ENCODE measurements around the gene FAM228B. TPM values are rescaled to one million over a fixed set of nuclear protein-coding genes. Genes with fewer than 3 reads are reported as not detected.

FAM228B gene
- total and polyA plus RNA-seq, 7 donors = 1.4 to 44.1 (median 24.7) TPM

- intact Hi-C loops (cut with DNase I) = no loop called here
- 97 to 98% methylated on average over 3 of the region's 3 CpGs for WGBS, 2 donors
- Histone ChIP-seq H3K27me3 (no peaks in the 10 kb centered on the region), H3K27ac (no peak overlapping the region), H3K9me3 (no peaks in the 10 kb centered on the region), H3K4me1 (no peaks in the 10 kb centered on the region), H3K36me3 (peaks cover 9 to 45% (median 15%) of the 10 kb centered on the region in 4 donors), H3K4me3 (no peak overlapping the region)
- TF ChIP-seq POLR2A (IDR thresholded peaks at IDR 0.05) (no peak), POLR2AphosphoS5 (IDR thresholded peaks at IDR 0.05) (no peak), CTCF (IDR thresholded peaks at IDR 0.05) (no peak), EP300 (IDR thresholded peaks at IDR 0.05) (no peak)
- DNase-seq = no peak
These were observed 77.5 kb downstream of the FAM228B start for GRCh38 chr2:24200799-24201198.

- no peak for TF ChIP-seq CTCF (IDR thresholded peaks at IDR 0.05)
- no peak for TF ChIP-seq POLR2A (IDR thresholded peaks at IDR 0.05)
- no peak for TF ChIP-seq POLR2AphosphoS5 (IDR thresholded peaks at IDR 0.05)
- no peak for TF ChIP-seq EP300 (IDR thresholded peaks at IDR 0.05)
- intact Hi-C loops (cut with DNase I) = no loop called here
These were observed 79.9 kb downstream of the FAM228B start for GRCh38 chr2:24203029-24203786.

GRCh38 chr2:24203787-24204150 is 80.5 kb downstream of the FAM228B start:
- no peak overlapping the region for H3K4me3 ChIP-seq
- no peak for DNase-seq
- TF ChIP-seq EP300 (IDR thresholded peaks at IDR 0.05) (no peak), POLR2A (IDR thresholded peaks at IDR 0.05) (no peak), CTCF (IDR thresholded peaks at IDR 0.05) (no peak), POLR2AphosphoS5 (IDR thresholded peaks at IDR 0.05) (no peak)
- no peaks in the 10 kb centered on the region for H3K9me3 ChIP-seq
- no peaks in the 10 kb centered on the region for H3K4me1 ChIP-seq
- intact Hi-C loops (cut with DNase I) = no loop called here
- peaks cover 13 to 69% (median 30%) of the 10 kb centered on the region in 4 donors for H3K36me3 ChIP-seq
- H3K27me3 ChIP-seq = no peaks in the 10 kb centered on the region
- no peak overlapping the region for H3K27ac ChIP-seq
- 88 to 91% methylated on average over 5 of the region's 5 CpGs for WGBS, 2 donors

More at GRCh38 chr2:24203029-24203786, 79.9 kb downstream of the FAM228B start:
- peaks cover 9 to 63% (median 25%) of the 10 kb centered on the region in 4 donors for H3K36me3 ChIP-seq
- H3K27me3 ChIP-seq = no peaks in the 10 kb centered on the region
- H3K27ac ChIP-seq = no peak overlapping the region
- no peak for DNase-seq
- H3K9me3 ChIP-seq = no peaks in the 10 kb centered on the region
- H3K4me1 ChIP-seq = no peaks in the 10 kb centered on the region
- H3K4me3 ChIP-seq = no peak overlapping the region
- WGBS, 2 donors = 84 to 92% methylated on average over 19 of the region's 19 CpGs

- Histone ChIP-seq H3K27ac (no peak overlapping the region), H3K36me3 (peaks cover 21 to 76% (median 37%) of the 10 kb centered on the region in 4 donors), H3K27me3 (no peaks in the 10 kb centered on the region), H3K4me3 (no peak overlapping the region), H3K9me3 (no peaks in the 10 kb centered on the region), H3K4me1 (no peaks in the 10 kb centered on the region)
- WGBS, 2 donors = 96 to 98% methylated on average over 12 of the region's 12 CpGs
- DNase-seq = no peak
- intact Hi-C loops (cut with DNase I) = no loop called here
- TF ChIP-seq POLR2A (IDR thresholded peaks at IDR 0.05) = no peak
- no peak for TF ChIP-seq CTCF (IDR thresholded peaks at IDR 0.05)
- no peak for TF ChIP-seq POLR2AphosphoS5 (IDR thresholded peaks at IDR 0.05)
- no peak for TF ChIP-seq EP300 (IDR thresholded peaks at IDR 0.05)
These were observed 81.2 kb downstream of the FAM228B start for GRCh38 chr2:24204505-24204904.
